ENCODE results near the gene UNC13A.
A peak's percentile ranks its signal among the peaks of the same experiment; 100 is the strongest.

The UNC13A gene

GRCh38 chr19:17721111-17721628 is 33.0 kb upstream of the UNC13A start:
- TF ChIP-seq YY1 (IDR thresholded peaks at IDR 0.05; ENCODE audit: insufficient read depth, insufficient read length) (no peak), SUZ12 (IDR thresholded peaks at IDR 0.05; ENCODE audit: extremely low read depth, insufficient read depth, insufficient read length) (no peak), ZNF274 (IDR thresholded peaks at IDR 0.05; ENCODE audit: low read depth, low read length) (no peak)
- no peak for DNase-seq (ENCODE audit: low read depth, low spot score)
- Histone ChIP-seq H3K27me3 (ENCODE audit: insufficient read depth, insufficient read length) (no peaks in the 10 kb centered on the region), H3K4me1 (ENCODE audit: insufficient read depth, insufficient read length) (peaks cover 12% of the 10 kb centered on the region), H3K4me3 (ENCODE audit: insufficient read length, low read depth) (no peak overlapping the region), H3K9me3 (ENCODE audit: insufficient read depth, low read length) (no peaks in the 10 kb centered on the region), H3K9ac (ENCODE audit: insufficient read length, low read depth) (no peak overlapping the region), H3K36me3 (ENCODE audit: insufficient read depth, insufficient read length, low read length) (peaks cover 51% of the 10 kb centered on the region)

GRCh38 chr19:17720440-17720839 is 32.3 kb upstream of the UNC13A start:
- TF ChIP-seq SUZ12 (IDR thresholded peaks at IDR 0.05; ENCODE audit: extremely low read depth, insufficient read depth, insufficient read length) (no peak), ZNF274 (IDR thresholded peaks at IDR 0.05; ENCODE audit: low read depth, low read length) (no peak), YY1 (IDR thresholded peaks at IDR 0.05; ENCODE audit: insufficient read depth, insufficient read length) (no peak)
- H3K9ac ChIP-seq (ENCODE audit: insufficient read length, low read depth): peak overlapping the region; percentile 87
- H3K36me3 ChIP-seq (ENCODE audit: insufficient read depth, insufficient read length, low read length): peaks cover 44% of the 10 kb centered on the region
- H3K9me3 ChIP-seq (ENCODE audit: insufficient read depth, low read length): no peaks in the 10 kb centered on the region
- no peak for DNase-seq (ENCODE audit: low read depth, low spot score)
- no peaks in the 10 kb centered on the region for H3K27me3 ChIP-seq (ENCODE audit: insufficient read depth, insufficient read length)
- H3K4me3 ChIP-seq (ENCODE audit: insufficient read length, low read depth): peak overlapping the region; percentile 76
- peaks cover 12% of the 10 kb centered on the region for H3K4me1 ChIP-seq (ENCODE audit: insufficient read depth, insufficient read length)

GRCh38 chr19:17719730-17720400 is 31.7 kb upstream of the UNC13A start:
- peak overlapping the region; percentile 76 for H3K4me3 ChIP-seq (ENCODE audit: insufficient read length, low read depth)
- H3K36me3 ChIP-seq (ENCODE audit: insufficient read depth, insufficient read length, low read length): peaks cover 38% of the 10 kb centered on the region
- DNase-seq (ENCODE audit: low read depth, low spot score): no peak
- H3K4me1 ChIP-seq (ENCODE audit: insufficient read depth, insufficient read length): peaks cover 12% of the 10 kb centered on the region
- TF ChIP-seq YY1 (IDR thresholded peaks at IDR 0.05; ENCODE audit: insufficient read depth, insufficient read length) (no peak), SUZ12 (IDR thresholded peaks at IDR 0.05; ENCODE audit: extremely low read depth, insufficient read depth, insufficient read length) (no peak), ZNF274 (IDR thresholded peaks at IDR 0.05; ENCODE audit: low read depth, low read length) (no peak)
- H3K27me3 ChIP-seq (ENCODE audit: insufficient read depth, insufficient read length): no peaks in the 10 kb centered on the region
- peak overlapping the region; percentile 87 for H3K9ac ChIP-seq (ENCODE audit: insufficient read length, low read depth)
- H3K9me3 ChIP-seq (ENCODE audit: insufficient read depth, low read length): no peaks in the 10 kb centered on the region

- no peaks in the 10 kb centered on the region for H3K27me3 ChIP-seq (ENCODE audit: insufficient read depth, insufficient read length)
- peaks cover 12% of the 10 kb centered on the region for H3K4me1 ChIP-seq (ENCODE audit: insufficient read depth, insufficient read length)
- peak within 1 kb of the TSS; percentile 87 for H3K9ac ChIP-seq (ENCODE audit: insufficient read length, low read depth)
- H3K36me3 ChIP-seq (ENCODE audit: insufficient read depth, insufficient read length, low read length): peaks cover 31% of the 10 kb centered on the region
- peak within 1 kb of the TSS; percentile 76 for H3K4me3 ChIP-seq (ENCODE audit: insufficient read length, low read depth)
- peak; percentile 71 for DNase-seq (ENCODE audit: low read depth, low spot score)
- TF ChIP-seq YY1 (IDR thresholded peaks at IDR 0.05; ENCODE audit: insufficient read depth, insufficient read length) (peak; percentile 62), ZNF274 (IDR thresholded peaks at IDR 0.05; ENCODE audit: low read depth, low read length) (no peak)
- no peaks in the 10 kb centered on the region for H3K9me3 ChIP-seq (ENCODE audit: insufficient read depth, low read length)
Measured at GRCh38 chr19:17718947-17719711, 31.0 kb upstream of the UNC13A start, which contains the start of gene MAP1S. MAP1S (plus strand) TSS chr19:17719480; CDS start chr19:17719503, 23 bp downstream.

- DNase-seq (ENCODE audit: low read depth, low spot score): no peak
- Histone ChIP-seq H3K36me3 (ENCODE audit: insufficient read depth, insufficient read length, low read length) (peaks cover 25% of the 10 kb centered on the region), H3K9me3 (ENCODE audit: insufficient read depth, low read length) (no peaks in the 10 kb centered on the region), H3K9ac (ENCODE audit: insufficient read length, low read depth) (peak overlapping the region; percentile 72), H3K4me1 (ENCODE audit: insufficient read depth, insufficient read length) (peaks cover 8% of the 10 kb centered on the region), H3K27me3 (ENCODE audit: insufficient read depth, insufficient read length) (no peaks in the 10 kb centered on the region), H3K4me3 (ENCODE audit: insufficient read length, low read depth) (peak overlapping the region; percentile 76)
- TF ChIP-seq ZNF274 (IDR thresholded peaks at IDR 0.05; ENCODE audit: low read depth, low read length) (no peak), SUZ12 (IDR thresholded peaks at IDR 0.05; ENCODE audit: extremely low read depth, insufficient read depth, insufficient read length) (no peak), YY1 (IDR thresholded peaks at IDR 0.05; ENCODE audit: insufficient read depth, insufficient read length) (no peak)
Measured at GRCh38 chr19:17718550-17718946, 30.4 kb upstream of the UNC13A start.

GRCh38 chr19:17716309-17716929 is 28.3 kb upstream of the UNC13A start:
- no peaks in the 10 kb centered on the region for H3K27me3 ChIP-seq (ENCODE audit: insufficient read depth, insufficient read length)
- no peak for DNase-seq (ENCODE audit: low read depth, low spot score)
- no peak overlapping the region for H3K4me3 ChIP-seq (ENCODE audit: insufficient read length, low read depth)
- H3K9ac ChIP-seq (ENCODE audit: insufficient read length, low read depth): no peak overlapping the region
- peaks cover 8% of the 10 kb centered on the region for H3K4me1 ChIP-seq (ENCODE audit: insufficient read depth, insufficient read length)
- H3K36me3 ChIP-seq (ENCODE audit: insufficient read depth, insufficient read length, low read length): peaks cover 9% of the 10 kb centered on the region
- H3K9me3 ChIP-seq (ENCODE audit: insufficient read depth, low read length): no peaks in the 10 kb centered on the region
- no peak for TF ChIP-seq ZNF274 (IDR thresholded peaks at IDR 0.05; ENCODE audit: low read depth, low read length)
- no peak for TF ChIP-seq SUZ12 (IDR thresholded peaks at IDR 0.05; ENCODE audit: extremely low read depth, insufficient read depth, insufficient read length)
- TF ChIP-seq YY1 (IDR thresholded peaks at IDR 0.05; ENCODE audit: insufficient read depth, insufficient read length): no peak

GRCh38 chr19:17711851-17712250 is 23.7 kb upstream of the UNC13A start:
- TF ChIP-seq ZNF274 (IDR thresholded peaks at IDR 0.05; ENCODE audit: low read depth, low read length): no peak
- TF ChIP-seq YY1 (IDR thresholded peaks at IDR 0.05; ENCODE audit: insufficient read depth, insufficient read length): no peak
- no peak for TF ChIP-seq SUZ12 (IDR thresholded peaks at IDR 0.05; ENCODE audit: extremely low read depth, insufficient read depth, insufficient read length)
- DNase-seq (ENCODE audit: low read depth, low spot score): no peak
- no peaks in the 10 kb centered on the region for H3K27me3 ChIP-seq (ENCODE audit: insufficient read depth, insufficient read length)

More at GRCh38 chr19:17711851-17712250, 23.7 kb upstream of the UNC13A start:
- H3K9ac ChIP-seq (ENCODE audit: insufficient read length, low read depth): no peak overlapping the region
- H3K9me3 ChIP-seq (ENCODE audit: insufficient read depth, low read length): no peaks in the 10 kb centered on the region
- H3K36me3 ChIP-seq (ENCODE audit: insufficient read depth, insufficient read length, low read length): no peaks in the 10 kb centered on the region
- no peaks in the 10 kb centered on the region for H3K4me1 ChIP-seq (ENCODE audit: insufficient read depth, insufficient read length)
- H3K4me3 ChIP-seq (ENCODE audit: insufficient read length, low read depth): no peak overlapping the region
